HEK293 (cell line): Measurements from ENCODE around the gene PAF1.

Experiments used
- CTCF ChIA-PET: fragments of 350-600 bp; formaldehyde crosslinking; extraction: SDS; loops from one replicate; lab custom pipeline; 2021; ENCODE audit warnings: antibody characterized with exemption; lab: Yijun Ruan, JAX
- POLR2A ChIA-PET: fragments of 300-600 bp; formaldehyde crosslinking; extraction: SDS; loops from one replicate; lab custom pipeline; 2020; ENCODE audit warnings: antibody characterized with exemption, inconsistent platforms; lab: Yijun Ruan, JAX
- H3K27ac ChIP-seq: fragments of 200-500 bp; sonication (Bioruptor generic); 2 replicates; pipeline ENCODE4 v1.5.1; 2014; ENCODE audit warnings: low read depth, low read length, control low read depth, inconsistent platforms; ENCODE audit errors: extremely low read depth
- H3K36me3 ChIP-seq, 2 experiments: fragments of 200-500 bp in 1 of 2; sonication (Bioruptor generic) in 1 of 2; 1 replicate in 1 of 2; 2 replicates in 1 of 2; pipeline ENCODE4 v1.5.1; 2014 to 2017; ENCODE audit warnings: inconsistent platforms in 2 of 2, low read length in 2 of 2; ENCODE audit not compliant: control insufficient read depth in 2 of 2, insufficient read depth in 1 of 2
- H3K4me1 ChIP-seq: fragments of 200-500 bp; sonication (Bioruptor generic); 2 replicates; pipeline ENCODE4 v1.5.1; 2014; ENCODE audit warnings: mild to moderate bottlenecking, low read length, inconsistent platforms; ENCODE audit not compliant: control insufficient read depth, insufficient read depth
- H3K4me3 ChIP-seq: 2 replicates; pipeline ENCODE4 v1.5.1; 2011; ENCODE audit warnings: low read depth, mild to moderate bottlenecking, control low read depth, low read length, moderate library complexity
- H3K9me3 ChIP-seq: fragments of 200-500 bp; sonication (Bioruptor generic); 2 replicates; pipeline ENCODE4 v1.5.1; 2014; ENCODE audit warnings: low read depth, low read length, inconsistent platforms; ENCODE audit not compliant: control insufficient read depth, insufficient read depth
- KLF8 ChIP-seq: fragments of 450-650 bp; formaldehyde crosslinking; IDR thresholded peaks from 2 replicates; pipeline ENCODE4 v1.5.1; 2016; ENCODE audit warnings: missing biosample characterization, missing genetic modification characterization
- PRDM1 ChIP-seq: fragments of 450-650 bp; formaldehyde crosslinking; IDR thresholded peaks from 2 replicates; pipeline ENCODE4; 2016; ENCODE audit warnings: missing biosample characterization, missing genetic modification characterization
- ZBTB10 ChIP-seq: fragments of 450-650 bp; formaldehyde crosslinking; IDR thresholded peaks from 2 replicates; pipeline ENCODE4 v1.5.1; 2016; ENCODE audit warnings: missing biosample characterization, missing genetic modification characterization
- ZFHX2 ChIP-seq: fragments of 450-650 bp; formaldehyde crosslinking; conservative IDR thresholded peaks from 2 replicates; pipeline ENCODE4 v1.5.1; 2016; ENCODE audit warnings: missing biosample characterization, missing genetic modification characterization
- ZFP37 ChIP-seq: fragments of 450-650 bp; formaldehyde crosslinking; IDR thresholded peaks from 2 replicates; pipeline ENCODE4 v1.5.1; 2016; ENCODE audit warnings: missing biosample characterization, missing genetic modification characterization
- ZIC2 ChIP-seq: fragments of 450-650 bp; formaldehyde crosslinking; IDR thresholded peaks from 2 replicates; pipeline ENCODE4 v1.5.1; 2016; ENCODE audit warnings: missing biosample characterization, missing genetic modification characterization
- ZNF133 ChIP-seq: fragments of 450-650 bp; formaldehyde crosslinking; IDR thresholded peaks from 2 replicates; pipeline ENCODE4 v1.5.1; 2016; ENCODE audit warnings: missing biosample characterization, missing genetic modification characterization
- ZNF214 ChIP-seq: fragments of 450-650 bp; formaldehyde crosslinking; IDR thresholded peaks from 2 replicates; pipeline ENCODE4 v1.5.1; 2017; ENCODE audit warnings: missing biosample characterization, mild to moderate bottlenecking, missing genetic modification characterization, borderline replicate concordance
- ZNF280D ChIP-seq: fragments of 450-650 bp; formaldehyde crosslinking; IDR thresholded peaks from 2 replicates; pipeline ENCODE4 v1.5.1; 2016; ENCODE audit warnings: missing biosample characterization, missing genetic modification characterization
- ZNF341 ChIP-seq: fragments of 450-650 bp; formaldehyde crosslinking; IDR thresholded peaks from 2 replicates; pipeline ENCODE4; 2016; ENCODE audit warnings: low read depth, missing biosample characterization, missing genetic modification characterization
- ZNF423 ChIP-seq: fragments of 450-650 bp; formaldehyde crosslinking; IDR thresholded peaks from 2 replicates; pipeline ENCODE4 v1.5.1; 2016; ENCODE audit warnings: missing biosample characterization, missing genetic modification characterization
- ZNF501 ChIP-seq: fragments of 450-650 bp; formaldehyde crosslinking; IDR thresholded peaks from 2 replicates; pipeline ENCODE4 v1.5.1; 2016; ENCODE audit warnings: missing biosample characterization, missing genetic modification characterization
- ZNF510 ChIP-seq: fragments of 450-650 bp; formaldehyde crosslinking; IDR thresholded peaks from 2 replicates; pipeline ENCODE4 v1.5.1; 2018; ENCODE audit warnings: mild to moderate bottlenecking, missing genetic modification characterization, missing biosample characterization; ENCODE audit not compliant: insufficient replicate concordance
- ZNF600 ChIP-seq: fragments of 450-650 bp; formaldehyde crosslinking; IDR thresholded peaks from 2 replicates; pipeline ENCODE4 v1.5.1; 2016; ENCODE audit warnings: missing biosample characterization, missing genetic modification characterization
- ZNF621 ChIP-seq: fragments of 450-650 bp; formaldehyde crosslinking; IDR thresholded peaks from 2 replicates; pipeline ENCODE4 v1.5.1; 2017; ENCODE audit warnings: missing biosample characterization, missing genetic modification characterization
- ZNF747 ChIP-seq: fragments of 450-650 bp; formaldehyde crosslinking; IDR thresholded peaks from 2 replicates; pipeline ENCODE4 v1.5.1; 2016; ENCODE audit warnings: missing biosample characterization, missing genetic modification characterization
- ZNF843 ChIP-seq: fragments of 450-650 bp; formaldehyde crosslinking; IDR thresholded peaks from 2 replicates; pipeline ENCODE4 v1.5.1; 2016; ENCODE audit warnings: missing biosample characterization, missing genetic modification characterization

PAF1 gene

GRCh38 chr19:39360599-39360998 is 30.3 kb downstream of the PAF1 start:
- TF ChIP-seq ZFHX2 (tag by site-specific recombination) (no peak), ZIC2 (tag by site-specific recombination) (peak; percentile 22; the same call in 1 of the 2 replicates), ZNF843 (no peak), ZBTB10 (tag by site-specific recombination) (0 out of 2 replicates have a peak, but pooled peaks have one; percentile 21)
- TF ChIP-seq, all 188 proteins: peak for 2
- H3K4me3 ChIP-seq = no peak overlapping the region
- peaks cover 88 to 95% of the 10 kb centered on the region in 2 experiments for H3K36me3 ChIP-seq
- no peaks in the 10 kb centered on the region for H3K4me1 ChIP-seq
- ChIA-PET POLR2A (no interaction called here), CTCF (interaction anchor here (0.7 kb wide), 2 partner anchors 37 to 51 kb away, joined by 3 to 4 read pairs; no protein-coding TSS in a partner anchor)
- peak overlapping the region; percentile 41; the same call in 1 of the 2 replicates for H3K27ac ChIP-seq
- H3K9me3 ChIP-seq = no peaks in the 10 kb centered on the region

GRCh38 chr19:39359026-39359425 is 31.9 kb downstream of the PAF1 start:
- 0 out of 2 replicates have a peak overlapping the region, but pooled peaks have one; percentile 30 for H3K27ac ChIP-seq
- no peak for TF ChIP-seq ZBTB10 (tag by site-specific recombination)
- TF ChIP-seq PRDM1 = peak; percentile 66; the same call in 1 of the 2 replicates
- TF ChIP-seq, all 188 proteins: peak for 1
- ChIA-PET CTCF (interaction anchor here (0.6 to 1.5 kb wide), 3 partner anchors 38 to 271 kb away, joined by 3 to 4 read pairs (median 3); no protein-coding TSS in a partner anchor), POLR2A (interaction anchor here (0.6 kb wide), 1 partner anchor 77 kb away, joined by 3 read pairs; the partner anchor contains the start of gene RPS16)
- H3K36me3 ChIP-seq = peaks cover 92 to 95% of the 10 kb centered on the region in 2 experiments
- no peaks in the 10 kb centered on the region for H3K4me1 ChIP-seq
- no peaks in the 10 kb centered on the region for H3K9me3 ChIP-seq
- no peak overlapping the region for H3K4me3 ChIP-seq

- H3K4me1 ChIP-seq = no peaks in the 10 kb centered on the region; the same call in 1 of the 2 replicates
- no peaks in the 10 kb centered on the region for H3K9me3 ChIP-seq
- CTCF ChIA-PET = interaction anchor here (0.6 kb wide), 1 partner anchor 314 kb away, joined by 3 read pairs; no protein-coding TSS in a partner anchor
- peaks cover 90 to 97% of the 10 kb centered on the region in 2 experiments for H3K36me3 ChIP-seq
- no peak overlapping the region for H3K4me3 ChIP-seq
- H3K27ac ChIP-seq = no peak overlapping the region
- POLR2A ChIA-PET = interaction anchor here (1.3 to 1.8 kb wide), 2 partner anchors 10 to 14 kb away, joined by 5 to 7 read pairs; partner anchors contain the start of gene SAMD4B
- no peak for TF ChIP-seq ZNF341 (tag by site-specific recombination)
- no peak for TF ChIP-seq KLF8
- no peak for TF ChIP-seq ZBTB10 (tag by site-specific recombination)
- no peak for TF ChIP-seq ZNF133 (tag by site-specific recombination)
- TF ChIP-seq ZNF501 (tag by site-specific recombination) = no peak
- TF ChIP-seq ZNF621 (tag by site-specific recombination) = no peak
- TF ChIP-seq ZNF423 (tag by site-specific recombination) = no peak
- TF ChIP-seq ZFP37 = no peak
- TF ChIP-seq ZNF214 (tag by site-specific recombination) = no peak
- TF ChIP-seq ZNF280D (tag by site-specific recombination) = no peak
- no peak for TF ChIP-seq ZNF747 (tag by site-specific recombination)
- TF ChIP-seq ZNF843 = no peak
- no peak for TF ChIP-seq ZNF510
- no peak for TF ChIP-seq ZNF600 (tag by site-specific recombination)
Measured at GRCh38 chr19:39356647-39357046, 34.3 kb downstream of the PAF1 start.
